ENCODE measurements around the gene OR10H1.

The OR10H1 gene

DNA sequence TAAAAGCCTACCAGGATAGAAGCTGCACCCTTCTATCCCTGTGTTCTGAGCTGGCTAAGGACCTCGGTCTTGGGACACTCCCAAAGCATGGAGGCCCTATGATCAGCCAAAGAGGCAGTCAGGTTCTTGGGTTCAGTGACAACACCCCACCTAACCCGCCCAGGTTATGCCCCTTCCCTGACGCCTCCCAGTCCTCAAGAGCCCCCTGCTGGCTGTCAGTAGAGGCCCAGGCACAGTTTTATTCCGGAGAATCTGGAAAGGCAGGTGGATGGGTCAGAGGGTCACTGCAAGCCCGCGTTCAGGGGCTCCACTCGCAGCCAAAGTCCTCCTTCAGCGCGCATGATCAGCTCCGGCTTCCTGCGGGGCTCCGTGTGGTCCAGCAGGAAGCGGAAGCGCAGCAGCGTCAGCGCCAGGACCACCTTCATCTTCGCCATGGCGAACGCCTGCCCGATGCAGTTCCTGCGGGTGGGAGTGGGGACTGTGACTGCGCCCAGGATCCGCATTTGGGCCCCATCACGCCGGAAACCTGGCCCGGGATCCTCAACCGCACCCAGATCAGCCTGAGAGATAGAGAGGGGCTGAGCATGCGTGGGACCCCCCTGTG, 55.4 kb downstream of the OR10H1 start:
- no peak for DNase-seq

- no peak for DNase-seq
Observed at GRCh38 chr19:15758379-15758778, 57.1 kb downstream of the OR10H1 start.

All from inflammatory macrophage treated with lipopolysaccharide for 1 hour (primary cell).